ENCODE data around the gene OR10J1. TPM values are rescaled to one million over a fixed set of nuclear protein-coding genes. Genes with fewer than 3 reads are reported as not detected.

OR10J1 gene
- total and polyA plus RNA-seq, 10 donors, result not detected

- H3K4me3 ChIP-seq, result no peak overlapping the region
- no peaks in the 10 kb centered on the region for H3K9me3 ChIP-seq
- no peak overlapping the region for H3K27ac ChIP-seq
- intact Hi-C loops (cut with DNase I; ENCODE audit: low total_unique reads), result no loop called here
- H3K36me3 ChIP-seq, result no peaks in the 10 kb centered on the region
- H3K4me1 ChIP-seq, result peaks cover 0 to 4% (median 0%) of the 10 kb centered on the region in 6 donors
- H3K27me3 ChIP-seq (replicated peaks in 1 of 7), result peaks cover 0 to 11% (median 0%) of the 10 kb centered on the region in 7 donors
- WGBS, 5 donors, result 31 to 53% (median 50%) methylated on average over 4 of the region's 4 CpGs
- TF ChIP-seq POLR2A (IDR thresholded peaks at IDR 0.05), result no peak
- TF ChIP-seq, protein P1, sequence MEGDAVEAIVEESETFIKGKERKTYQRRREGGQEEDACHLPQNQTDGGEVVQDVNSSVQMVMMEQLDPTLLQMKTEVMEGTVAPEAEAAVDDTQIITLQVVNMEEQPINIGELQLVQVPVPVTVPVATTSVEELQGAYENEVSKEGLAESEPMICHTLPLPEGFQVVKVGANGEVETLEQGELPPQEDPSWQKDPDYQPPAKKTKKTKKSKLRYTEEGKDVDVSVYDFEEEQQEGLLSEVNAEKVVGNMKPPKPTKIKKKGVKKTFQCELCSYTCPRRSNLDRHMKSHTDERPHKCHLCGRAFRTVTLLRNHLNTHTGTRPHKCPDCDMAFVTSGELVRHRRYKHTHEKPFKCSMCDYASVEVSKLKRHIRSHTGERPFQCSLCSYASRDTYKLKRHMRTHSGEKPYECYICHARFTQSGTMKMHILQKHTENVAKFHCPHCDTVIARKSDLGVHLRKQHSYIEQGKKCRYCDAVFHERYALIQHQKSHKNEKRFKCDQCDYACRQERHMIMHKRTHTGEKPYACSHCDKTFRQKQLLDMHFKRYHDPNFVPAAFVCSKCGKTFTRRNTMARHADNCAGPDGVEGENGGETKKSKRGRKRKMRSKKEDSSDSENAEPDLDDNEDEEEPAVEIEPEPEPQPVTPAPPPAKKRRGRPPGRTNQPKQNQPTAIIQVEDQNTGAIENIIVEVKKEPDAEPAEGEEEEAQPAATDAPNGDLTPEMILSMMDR (IDR thresholded peaks at IDR 0.05 in 8 of 11, conservative IDR thresholded peaks at IDR 0.05 in 3 of 11), result no peak
- no peak for TF ChIP-seq POLR2AphosphoS5 (IDR thresholded peaks at IDR 0.05)
- DNase-seq, result no peak
Measured at GRCh38 chr1:159436469-159436868, 3.1 kb upstream of the OR10J1 start.

GRCh38 chr1:159441360-159441759 is 1.8 kb downstream of the OR10J1 start:
- intact Hi-C loops (cut with DNase I; ENCODE audit: low total_unique reads), result no loop called here
- Histone ChIP-seq H3K9me3 (no peaks in the 10 kb centered on the region), H3K36me3 (no peaks in the 10 kb centered on the region), H3K27ac (no peak overlapping the region), H3K27me3 (replicated peaks in 1 of 7) (peaks cover 0 to 11% (median 0%) of the 10 kb centered on the region in 7 donors), H3K4me3 (no peak overlapping the region), H3K4me1 (peaks cover 0 to 2% (median 0%) of the 10 kb centered on the region in 6 donors)
- TF ChIP-seq POLR2AphosphoS5 (IDR thresholded peaks at IDR 0.05), result no peak
- no peak for TF ChIP-seq POLR2A (IDR thresholded peaks at IDR 0.05)
- TF ChIP-seq, protein P1 (IDR thresholded peaks at IDR 0.05 in 8 of 11, conservative IDR thresholded peaks at IDR 0.05 in 3 of 11), result no peak
- DNase-seq, result no peak

DNA sequence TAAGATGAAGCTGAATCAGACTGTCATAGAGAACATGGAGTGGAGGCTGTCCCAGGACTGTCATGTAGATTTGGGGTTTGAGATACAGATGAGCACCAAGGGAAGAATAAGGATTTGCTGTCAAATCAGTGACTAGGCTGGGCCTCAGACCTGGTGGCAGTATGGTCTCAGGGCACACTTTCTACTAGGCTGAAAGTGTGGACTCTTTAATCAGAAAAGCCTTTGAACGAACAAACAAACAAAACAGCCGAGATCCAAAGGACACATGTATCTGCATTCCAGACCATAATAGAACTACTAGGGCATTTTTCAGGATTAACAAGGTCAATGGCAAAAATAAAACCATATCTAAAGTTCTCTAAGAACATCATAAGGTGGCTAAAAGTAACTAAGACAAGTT is 2.9 kb downstream of the OR10J1 start:
- H3K4me3 ChIP-seq, result no peak overlapping the region
- no peaks in the 10 kb centered on the region for H3K4me1 ChIP-seq
- WGBS, 5 donors, result 38 to 92% (median 68%) methylated on average over 2 of the region's 2 CpGs
- no peak overlapping the region for H3K27ac ChIP-seq
- no peaks in the 10 kb centered on the region for H3K36me3 ChIP-seq
- H3K27me3 ChIP-seq (replicated peaks in 1 of 7), result peaks cover 0 to 11% (median 0%) of the 10 kb centered on the region in 7 donors
- DNase-seq, result no peak
- intact Hi-C loops (cut with DNase I; ENCODE audit: low total_unique reads), result no loop called here
- TF ChIP-seq POLR2A (IDR thresholded peaks at IDR 0.05) (no peak), POLR2AphosphoS5 (IDR thresholded peaks at IDR 0.05) (no peak)
- TF ChIP-seq, protein P1 (IDR thresholded peaks at IDR 0.05 in 8 of 11, conservative IDR thresholded peaks at IDR 0.05 in 3 of 11), result no peak
- no peaks in the 10 kb centered on the region for H3K9me3 ChIP-seq

GRCh38 chr1:159443066-159443750 is 3.7 kb downstream of the OR10J1 start:
- no peak overlapping the region for H3K4me3 ChIP-seq
- H3K27me3 ChIP-seq (replicated peaks in 1 of 7), result peaks cover 0 to 7% (median 0%) of the 10 kb centered on the region in 7 donors
- intact Hi-C loops (cut with DNase I; ENCODE audit: low total_unique reads), result no loop called here
- no peak for DNase-seq
- no peak for TF ChIP-seq POLR2A (IDR thresholded peaks at IDR 0.05)
- no peak for TF ChIP-seq POLR2AphosphoS5 (IDR thresholded peaks at IDR 0.05)
- TF ChIP-seq, protein P1 (IDR thresholded peaks at IDR 0.05 in 8 of 11, conservative IDR thresholded peaks at IDR 0.05 in 3 of 11), result no peak
- WGBS, 5 donors, result 56 to 89% (median 73%) methylated on average over 4 of the region's 4 CpGs
- no peaks in the 10 kb centered on the region for H3K36me3 ChIP-seq
- H3K4me1 ChIP-seq, result no peaks in the 10 kb centered on the region
- no peak overlapping the region for H3K27ac ChIP-seq
- H3K9me3 ChIP-seq, result peaks cover 0 to 5% (median under 1%) of the 10 kb centered on the region in 8 donors

Measured in spleen (tissue), 11 donors.